ENCODE measurements around the gene CRYBA2. TPM values are rescaled to one million over a fixed set of nuclear protein-coding genes. Genes with fewer than 3 reads are reported as not detected.

The CRYBA2 gene
- total and polyA plus RNA-seq, 2 of the 8 experiments (the other 6 are each of a cell fraction or from before 2014, with no cell fraction given) = not detected

DNA sequence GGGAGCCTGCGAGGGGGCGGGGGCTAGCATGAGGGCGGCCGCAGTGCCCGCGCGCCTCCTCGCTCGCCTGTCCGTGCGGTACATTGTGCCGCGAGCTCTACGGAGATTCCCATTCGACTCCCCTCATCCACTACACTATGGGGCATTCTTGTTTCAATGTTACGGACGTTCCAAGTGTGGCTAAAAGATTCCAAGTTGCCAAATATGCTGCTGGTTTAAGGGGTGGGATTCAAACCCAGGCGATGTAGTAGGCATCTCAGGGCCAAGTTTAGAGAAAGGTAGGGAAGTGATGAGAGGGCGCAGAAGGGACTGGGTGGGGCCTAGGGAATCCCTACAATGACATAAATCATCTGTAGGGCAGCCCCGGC lies 10.0 kb upstream of the CRYBA2 start (continued):
- TF ChIP-seq, protein P1, sequence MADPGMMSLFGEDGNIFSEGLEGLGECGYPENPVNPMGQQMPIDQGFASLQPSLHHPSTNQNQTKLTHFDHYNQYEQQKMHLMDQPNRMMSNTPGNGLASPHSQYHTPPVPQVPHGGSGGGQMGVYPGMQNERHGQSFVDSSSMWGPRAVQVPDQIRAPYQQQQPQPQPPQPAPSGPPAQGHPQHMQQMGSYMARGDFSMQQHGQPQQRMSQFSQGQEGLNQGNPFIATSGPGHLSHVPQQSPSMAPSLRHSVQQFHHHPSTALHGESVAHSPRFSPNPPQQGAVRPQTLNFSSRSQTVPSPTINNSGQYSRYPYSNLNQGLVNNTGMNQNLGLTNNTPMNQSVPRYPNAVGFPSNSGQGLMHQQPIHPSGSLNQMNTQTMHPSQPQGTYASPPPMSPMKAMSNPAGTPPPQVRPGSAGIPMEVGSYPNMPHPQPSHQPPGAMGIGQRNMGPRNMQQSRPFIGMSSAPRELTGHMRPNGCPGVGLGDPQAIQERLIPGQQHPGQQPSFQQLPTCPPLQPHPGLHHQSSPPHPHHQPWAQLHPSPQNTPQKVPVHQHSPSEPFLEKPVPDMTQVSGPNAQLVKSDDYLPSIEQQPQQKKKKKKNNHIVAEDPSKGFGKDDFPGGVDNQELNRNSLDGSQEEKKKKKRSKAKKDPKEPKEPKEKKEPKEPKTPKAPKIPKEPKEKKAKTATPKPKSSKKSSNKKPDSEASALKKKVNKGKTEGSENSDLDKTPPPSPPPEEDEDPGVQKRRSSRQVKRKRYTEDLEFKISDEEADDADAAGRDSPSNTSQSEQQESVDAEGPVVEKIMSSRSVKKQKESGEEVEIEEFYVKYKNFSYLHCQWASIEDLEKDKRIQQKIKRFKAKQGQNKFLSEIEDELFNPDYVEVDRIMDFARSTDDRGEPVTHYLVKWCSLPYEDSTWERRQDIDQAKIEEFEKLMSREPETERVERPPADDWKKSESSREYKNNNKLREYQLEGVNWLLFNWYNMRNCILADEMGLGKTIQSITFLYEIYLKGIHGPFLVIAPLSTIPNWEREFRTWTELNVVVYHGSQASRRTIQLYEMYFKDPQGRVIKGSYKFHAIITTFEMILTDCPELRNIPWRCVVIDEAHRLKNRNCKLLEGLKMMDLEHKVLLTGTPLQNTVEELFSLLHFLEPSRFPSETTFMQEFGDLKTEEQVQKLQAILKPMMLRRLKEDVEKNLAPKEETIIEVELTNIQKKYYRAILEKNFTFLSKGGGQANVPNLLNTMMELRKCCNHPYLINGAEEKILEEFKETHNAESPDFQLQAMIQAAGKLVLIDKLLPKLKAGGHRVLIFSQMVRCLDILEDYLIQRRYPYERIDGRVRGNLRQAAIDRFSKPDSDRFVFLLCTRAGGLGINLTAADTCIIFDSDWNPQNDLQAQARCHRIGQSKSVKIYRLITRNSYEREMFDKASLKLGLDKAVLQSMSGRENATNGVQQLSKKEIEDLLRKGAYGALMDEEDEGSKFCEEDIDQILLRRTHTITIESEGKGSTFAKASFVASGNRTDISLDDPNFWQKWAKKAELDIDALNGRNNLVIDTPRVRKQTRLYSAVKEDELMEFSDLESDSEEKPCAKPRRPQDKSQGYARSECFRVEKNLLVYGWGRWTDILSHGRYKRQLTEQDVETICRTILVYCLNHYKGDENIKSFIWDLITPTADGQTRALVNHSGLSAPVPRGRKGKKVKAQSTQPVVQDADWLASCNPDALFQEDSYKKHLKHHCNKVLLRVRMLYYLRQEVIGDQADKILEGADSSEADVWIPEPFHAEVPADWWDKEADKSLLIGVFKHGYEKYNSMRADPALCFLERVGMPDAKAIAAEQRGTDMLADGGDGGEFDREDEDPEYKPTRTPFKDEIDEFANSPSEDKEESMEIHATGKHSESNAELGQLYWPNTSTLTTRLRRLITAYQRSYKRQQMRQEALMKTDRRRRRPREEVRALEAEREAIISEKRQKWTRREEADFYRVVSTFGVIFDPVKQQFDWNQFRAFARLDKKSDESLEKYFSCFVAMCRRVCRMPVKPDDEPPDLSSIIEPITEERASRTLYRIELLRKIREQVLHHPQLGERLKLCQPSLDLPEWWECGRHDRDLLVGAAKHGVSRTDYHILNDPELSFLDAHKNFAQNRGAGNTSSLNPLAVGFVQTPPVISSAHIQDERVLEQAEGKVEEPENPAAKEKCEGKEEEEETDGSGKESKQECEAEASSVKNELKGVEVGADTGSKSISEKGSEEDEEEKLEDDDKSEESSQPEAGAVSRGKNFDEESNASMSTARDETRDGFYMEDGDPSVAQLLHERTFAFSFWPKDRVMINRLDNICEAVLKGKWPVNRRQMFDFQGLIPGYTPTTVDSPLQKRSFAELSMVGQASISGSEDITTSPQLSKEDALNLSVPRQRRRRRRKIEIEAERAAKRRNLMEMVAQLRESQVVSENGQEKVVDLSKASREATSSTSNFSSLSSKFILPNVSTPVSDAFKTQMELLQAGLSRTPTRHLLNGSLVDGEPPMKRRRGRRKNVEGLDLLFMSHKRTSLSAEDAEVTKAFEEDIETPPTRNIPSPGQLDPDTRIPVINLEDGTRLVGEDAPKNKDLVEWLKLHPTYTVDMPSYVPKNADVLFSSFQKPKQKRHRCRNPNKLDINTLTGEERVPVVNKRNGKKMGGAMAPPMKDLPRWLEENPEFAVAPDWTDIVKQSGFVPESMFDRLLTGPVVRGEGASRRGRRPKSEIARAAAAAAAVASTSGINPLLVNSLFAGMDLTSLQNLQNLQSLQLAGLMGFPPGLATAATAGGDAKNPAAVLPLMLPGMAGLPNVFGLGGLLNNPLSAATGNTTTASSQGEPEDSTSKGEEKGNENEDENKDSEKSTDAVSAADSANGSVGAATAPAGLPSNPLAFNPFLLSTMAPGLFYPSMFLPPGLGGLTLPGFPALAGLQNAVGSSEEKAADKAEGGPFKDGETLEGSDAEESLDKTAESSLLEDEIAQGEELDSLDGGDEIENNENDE (IDR thresholded peaks at IDR 0.05; ENCODE audit: insufficient replicate concordance, low read length) = no peak
- TF ChIP-seq GABPA (IDR thresholded peaks at IDR 0.05; ENCODE audit: borderline replicate concordance, insufficient read depth, low read length) (no peak), CHD2 (IDR thresholded peaks at IDR 0.05; ENCODE audit: low read length) (no peak), SIRT6 (IDR thresholded peaks at IDR 0.05; ENCODE audit: low read length) (no peak)
